HG02759 (cell line): ENCODE data around the gene NME1.

ENCODE experiments used
- ATAC-seq: cut with Tn5 transposase; IDR thresholded peaks from one replicate; pipeline ENCODE4 v1.9.1; 2021; ENCODE audit warnings: mild to moderate bottlenecking, moderate library complexity; ENCODE audit not compliant: unreplicated experiment

The NME1 gene

DNA sequence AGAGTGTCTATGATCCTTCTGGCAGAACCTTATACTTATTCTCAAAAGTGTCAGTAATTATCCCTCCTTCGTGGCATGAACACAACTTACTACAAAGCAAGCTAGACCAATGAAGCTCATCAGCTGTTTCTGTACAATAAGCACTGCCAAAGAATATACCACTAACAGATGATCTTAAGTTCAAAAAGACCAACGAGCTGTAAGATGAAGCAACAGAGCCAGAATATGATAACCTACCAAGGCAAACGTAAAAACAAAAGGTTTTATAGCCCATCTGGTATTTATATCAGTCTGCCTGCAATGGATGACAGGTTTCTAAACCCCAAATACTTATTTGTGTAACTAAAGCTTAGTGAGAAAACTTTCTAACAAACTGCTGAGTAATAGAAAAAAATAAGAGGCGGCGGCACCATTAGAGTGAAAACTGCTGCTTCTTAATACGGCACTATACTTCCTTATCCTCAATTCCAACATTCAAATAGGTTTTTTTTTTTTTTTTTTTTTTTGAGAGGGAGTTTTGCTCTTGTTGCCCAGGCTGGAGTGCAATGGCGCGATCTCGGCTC is 35.0 kb downstream of the NME1 start:
- no peak for ATAC-seq

GRCh38 chr17:51189162-51189561 is 35.8 kb downstream of the NME1 start:
- ATAC-seq, result no peak

DNA sequence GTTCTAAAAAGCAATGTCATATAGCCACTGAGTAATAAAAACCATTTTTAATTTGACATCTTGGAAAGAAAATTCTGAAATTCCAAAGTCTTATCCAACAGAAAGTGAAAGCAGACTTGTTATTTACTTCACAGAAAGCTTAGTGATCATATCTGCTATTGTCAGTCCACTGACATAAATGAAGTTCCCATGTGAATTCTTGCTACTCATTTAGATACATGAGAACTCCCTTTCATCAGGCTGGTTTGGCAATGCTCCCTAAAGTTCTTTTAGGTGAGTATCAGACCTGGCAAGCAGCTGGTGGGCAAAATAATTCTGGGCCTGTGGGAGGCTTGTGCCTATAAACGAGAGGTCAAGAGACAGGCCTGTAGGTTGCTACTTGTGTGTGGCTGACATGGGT is 36.3 kb downstream of the NME1 start:
- no peak for ATAC-seq

DNA sequence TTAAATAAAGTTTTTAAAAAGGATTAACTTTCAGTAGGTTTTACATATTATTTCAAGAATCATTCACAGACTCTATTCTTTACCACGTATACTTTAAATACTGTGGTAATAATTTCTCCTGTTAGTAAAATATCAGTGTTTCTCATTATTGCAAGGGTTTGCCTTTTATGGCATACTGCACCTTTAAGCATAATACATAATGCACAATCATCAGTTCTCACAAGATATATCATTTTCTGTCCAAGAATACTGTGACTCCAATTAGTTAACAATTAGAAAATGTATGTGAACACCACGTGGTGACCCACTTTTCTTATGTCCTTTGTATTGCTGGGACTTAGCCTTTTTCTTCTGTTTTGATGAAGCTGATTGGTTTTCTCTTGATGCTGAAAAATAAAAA is 38.5 kb downstream of the NME1 start:
- ATAC-seq, result no peak

- ATAC-seq, result no peak
Observed at GRCh38 chr17:51197754-51198153, 44.4 kb downstream of the NME1 start.

GRCh38 chr17:51200295-51200694 is 46.9 kb downstream of the NME1 start:
- ATAC-seq, result no peak

DNA sequence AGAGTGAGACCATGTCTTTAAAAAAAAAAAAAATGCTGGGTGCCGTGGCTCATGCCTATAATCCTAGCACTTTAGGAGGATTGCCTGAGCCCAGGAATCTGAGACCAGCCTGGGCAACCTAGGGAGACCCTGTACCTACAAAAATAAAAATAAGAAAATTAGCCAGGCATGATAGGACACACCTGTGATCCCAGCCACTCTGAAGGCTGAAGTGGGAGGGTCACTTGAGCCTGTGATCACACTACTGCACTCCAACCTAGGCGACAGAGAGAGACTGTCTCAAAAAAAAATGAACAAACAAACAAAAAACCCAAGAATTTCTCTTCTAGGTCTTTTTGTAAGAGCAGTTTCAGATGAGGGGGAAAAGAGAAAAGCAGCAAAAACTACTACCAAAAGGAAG is 47.5 kb downstream of the NME1 start:
- no peak for ATAC-seq

DNA sequence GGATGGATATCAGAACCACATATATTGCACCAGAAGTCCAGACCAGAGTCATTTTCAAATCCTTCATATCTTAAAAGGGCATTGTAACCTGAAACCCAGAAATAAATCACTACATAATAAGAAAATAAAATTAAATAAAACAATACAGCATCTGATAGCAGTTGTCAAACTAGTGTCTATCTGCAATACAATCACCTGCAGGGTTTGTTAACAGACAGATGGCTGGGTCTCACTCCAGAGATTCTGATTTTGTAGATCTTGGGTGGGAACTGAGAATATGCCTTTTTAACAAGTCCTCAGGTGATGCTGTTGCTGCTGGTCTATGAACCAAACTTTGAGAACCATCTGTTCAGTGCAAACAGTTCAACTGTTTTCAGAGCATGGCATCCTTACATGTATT is 50.5 kb downstream of the NME1 start:
- no peak for ATAC-seq
